Ectodermal cell (in vitro differentiated cells): ENCODE data around the gene DOCK4.

Experiments used
- H3K27ac ChIP-seq: 2 replicates; pipeline ENCODE4 v1.7.0; 2013; ENCODE audit warnings: mild to moderate bottlenecking, low read depth, low read length; ENCODE audit not compliant: insufficient read depth, poor library complexity, severe bottlenecking
- H3K27me3 ChIP-seq: 2 replicates; pipeline ENCODE4 v1.7.0; 2013; ENCODE audit warnings: mild to moderate bottlenecking, low read length; ENCODE audit not compliant: insufficient read depth, control insufficient read depth, poor library complexity, severe bottlenecking
- H3K36me3 ChIP-seq: one replicate; pipeline ENCODE4 v1.7.0; 2013; ENCODE audit warnings: low read length; ENCODE audit not compliant: control insufficient read depth, insufficient read depth
- H3K4me1 ChIP-seq: one replicate; pipeline ENCODE4 v1.7.0; 2013; ENCODE audit warnings: low read length; ENCODE audit not compliant: control insufficient read depth, insufficient read depth
- H3K4me3 ChIP-seq: 2 replicates; pipeline ENCODE4 v1.7.0; 2013; ENCODE audit warnings: low read depth, low read length, control low read depth; ENCODE audit not compliant: insufficient read depth
- H3K9me3 ChIP-seq: 2 replicates; pipeline ENCODE4 v1.7.0; 2013; ENCODE audit warnings: mild to moderate bottlenecking, low read length, moderate library complexity; ENCODE audit not compliant: control insufficient read depth
- WGBS, 2 experiments: methylation state at CpG; one replicate each; pipeline ENCODE4 v1.1.7; 2013; ENCODE audit warnings: missing lambda C conversion rate in 2 of 2; 5-methylcytosine and 5-hydroxymethylcytosine counted together

Gene DOCK4

GRCh38 chr7:112137141-112138101 lies 68.8 kb downstream of the DOCK4 start:
- 36 to 42% methylated on average over 3 of the region's 3 CpGs for WGBS, 2 experiments
- H3K4me3 ChIP-seq = no peak overlapping the region

GRCh38 chr7:112136271-112137008 lies 69.8 kb downstream of the DOCK4 start:
- Histone ChIP-seq H3K36me3 (no peaks in the 10 kb centered on the region), H3K4me3 (no peak overlapping the region), H3K27me3 (no peaks in the 10 kb centered on the region), H3K4me1 (peaks cover 25% of the 10 kb centered on the region), H3K27ac (no peak overlapping the region), H3K9me3 (no peaks in the 10 kb centered on the region)
- WGBS, 2 experiments = 95 to 96% methylated on average over 4 of the region's 4 CpGs

More at GRCh38 chr7:112137141-112138101, 68.8 kb downstream of the DOCK4 start:
- Histone ChIP-seq H3K36me3 (no peaks in the 10 kb centered on the region), H3K27me3 (no peaks in the 10 kb centered on the region), H3K4me1 (peaks cover 15% of the 10 kb centered on the region), H3K9me3 (no peaks in the 10 kb centered on the region), H3K27ac (no peak overlapping the region)

GRCh38 chr7:112135815-112136214 lies 70.4 kb downstream of the DOCK4 start:
- peaks cover 31% of the 10 kb centered on the region for H3K4me1 ChIP-seq
- H3K36me3 ChIP-seq = no peaks in the 10 kb centered on the region
- H3K9me3 ChIP-seq = no peaks in the 10 kb centered on the region
- H3K4me3 ChIP-seq = no peak overlapping the region
- WGBS, 2 experiments = 80% methylated on average over 1 of the region's 1 CpG; no CpG with 5 or more reads in 1 of the 2 experiments
- no peaks in the 10 kb centered on the region for H3K27me3 ChIP-seq
- H3K27ac ChIP-seq = no peak overlapping the region

GRCh38 chr7:112134039-112134438 lies 72.2 kb downstream of the DOCK4 start:
- Histone ChIP-seq H3K4me3 (no peak overlapping the region), H3K27ac (no peak overlapping the region), H3K27me3 (no peaks in the 10 kb centered on the region), H3K4me1 (peaks cover 32% of the 10 kb centered on the region), H3K9me3 (no peaks in the 10 kb centered on the region), H3K36me3 (no peaks in the 10 kb centered on the region)
- WGBS, 2 experiments = 87 to 100% methylated on average over 3 of the region's 3 CpGs

- H3K4me3 ChIP-seq = no peak overlapping the region
- WGBS, 2 experiments = 95 to 97% methylated on average over 7 of the region's 7 CpGs
- H3K4me1 ChIP-seq = peaks cover 32% of the 10 kb centered on the region
Observed at GRCh38 chr7:112133328-112133727, 72.9 kb downstream of the DOCK4 start.

GRCh38 chr7:112132051-112132694 lies 74.0 kb downstream of the DOCK4 start:
- Histone ChIP-seq H3K27ac (no peak overlapping the region), H3K4me1 (peaks cover 31% of the 10 kb centered on the region), H3K36me3 (no peaks in the 10 kb centered on the region), H3K9me3 (no peaks in the 10 kb centered on the region), H3K27me3 (no peaks in the 10 kb centered on the region), H3K4me3 (no peak overlapping the region)
- WGBS, 2 experiments = 77 to 78% methylated on average over 3 to 4 of the region's 4 CpGs

More at GRCh38 chr7:112133328-112133727, 72.9 kb downstream of the DOCK4 start:
- no peaks in the 10 kb centered on the region for H3K36me3 ChIP-seq
- no peaks in the 10 kb centered on the region for H3K27me3 ChIP-seq
- no peak overlapping the region for H3K27ac ChIP-seq
- no peaks in the 10 kb centered on the region for H3K9me3 ChIP-seq

- WGBS, 2 experiments = 85 to 88% methylated on average over 9 to 10 of the region's 10 CpGs
- Histone ChIP-seq H3K27ac (no peak overlapping the region), H3K9me3 (no peaks in the 10 kb centered on the region), H3K36me3 (no peaks in the 10 kb centered on the region), H3K27me3 (no peaks in the 10 kb centered on the region), H3K4me1 (peaks cover 29% of the 10 kb centered on the region), H3K4me3 (no peak overlapping the region)
Observed at GRCh38 chr7:112130729-112131410, 75.3 kb downstream of the DOCK4 start.

GRCh38 chr7:112129655-112130323 lies 76.4 kb downstream of the DOCK4 start:
- 76 to 78% methylated on average over 5 of the region's 5 CpGs for WGBS, 2 experiments
- Histone ChIP-seq H3K4me3 (no peak overlapping the region), H3K27ac (no peak overlapping the region), H3K4me1 (peaks cover 29% of the 10 kb centered on the region), H3K27me3 (no peaks in the 10 kb centered on the region), H3K9me3 (no peaks in the 10 kb centered on the region), H3K36me3 (no peaks in the 10 kb centered on the region)
